Endothelial cell of umbilical vein (primary cell): Measurements from ENCODE around the gene HMG20A.

ENCODE experiments used
- CTCF ChIP-seq, 2 donors: IDR thresholded peaks; 1 replicate in 1 of 2; 2 replicates in 1 of 2; pipeline ENCODE4 v1.5.1; 2011; ENCODE audit warnings: low read length in 2 of 2, mild to moderate bottlenecking in 2 of 2, moderate library complexity in 2 of 2, control low read depth in 1 of 2, inconsistent platforms in 1 of 2, low read depth in 1 of 2; ENCODE audit not compliant: insufficient read depth in 1 of 2; ENCODE audit errors: extremely low read depth in 1 of 2
- EZH2 ChIP-seq: IDR thresholded peaks from 2 replicates; pipeline ENCODE4 v1.6.1; 2012; ENCODE audit warnings: borderline replicate concordance, low read depth, mild to moderate bottlenecking, moderate library complexity, low read length, inconsistent platforms; ENCODE audit not compliant: severe bottlenecking
- GATA2 ChIP-seq: IDR thresholded peaks from 2 replicates; pipeline ENCODE4 v1.7.0; 2011; ENCODE audit warnings: low read depth, mild to moderate bottlenecking, moderate library complexity, mixed read lengths, low read length; ENCODE audit not compliant: insufficient read length, insufficient read depth
- JUN ChIP-seq: IDR thresholded peaks from 2 replicates; pipeline ENCODE4 v1.6.1; 2011; ENCODE audit warnings: borderline replicate concordance, low read depth; ENCODE audit not compliant: insufficient read length, insufficient read depth
- MAX ChIP-seq: IDR thresholded peaks from 2 replicates; pipeline ENCODE4 v1.6.1; 2011; ENCODE audit not compliant: insufficient read depth, insufficient read length
- MYC ChIP-seq: IDR thresholded peaks from one replicate; pipeline ENCODE4 v1.6.1; 2011; ENCODE audit warnings: mild to moderate bottlenecking, low read depth, low read length
- POLR2A ChIP-seq: IDR thresholded peaks from 2 replicates; pipeline ENCODE4 v1.6.1; 2012; ENCODE audit warnings: low read depth, mild to moderate bottlenecking, control low read depth, low read length
- POLR2AphosphoS5 ChIP-seq: IDR thresholded peaks from 2 replicates; pipeline ENCODE4 v1.6.1; 2012; ENCODE audit warnings: low read depth, mild to moderate bottlenecking, control low read depth, low read length, moderate library complexity; ENCODE audit not compliant: insufficient read depth

- no peak for TF ChIP-seq POLR2AphosphoS5
- TF ChIP-seq EZH2: no peak
- no peak for TF ChIP-seq POLR2A
- TF ChIP-seq CTCF (IDR thresholded peaks at IDR 0.05; ENCODE audit: extremely low read depth in 1 of 2, insufficient read depth in 1 of 2, low read depth in 1 of 2, low read length in 2 of 2): no peak
- no peak for TF ChIP-seq GATA2
- TF ChIP-seq MYC: no peak
- TF ChIP-seq MAX: no peak
- TF ChIP-seq JUN: no peak
These were observed 647 bp downstream of the HMG20A start for GRCh38 chr15:77421370-77421700.
